ENCODE results near the gene EPN2. TPM values are rescaled to one million over a fixed set of nuclear protein-coding genes. Genes with fewer than 3 reads are reported as not detected.
A peak's percentile ranks its signal among the peaks of the same experiment; 100 is the strongest.

The EPN2 gene
- total and polyA plus RNA-seq, 2 experiments from 2014 or later = 34.0 to 149 TPM

- Histone ChIP-seq H3F3A (replicated peaks; ENCODE audit: low read depth) (no peaks in the 10 kb centered on the region), H2AFZ (no peak overlapping the region), H3K27ac (ENCODE audit: low read depth) (no peak overlapping the region), H3K27me3 (ENCODE audit: insufficient read depth) (no peaks in the 10 kb centered on the region), H3K4me2 (no peak overlapping the region), H4K20me1 (replicated peaks; ENCODE audit: insufficient read depth) (no peaks in the 10 kb centered on the region; the same call in 1 of the 2 replicates), H3K9me2 (ENCODE audit: insufficient read depth) (no peaks in the 10 kb centered on the region), H3K4me3 (no peak overlapping the region), H3K4me1 (ENCODE audit: insufficient read depth) (no peaks in the 10 kb centered on the region), H3K79me2 (replicated peaks; ENCODE audit: insufficient read depth) (no peaks in the 10 kb centered on the region), H3K36me3 (ENCODE audit: insufficient read depth) (no peaks in the 10 kb centered on the region; the same call in 1 of the 2 replicates)
- peak overlapping the region; percentile 27; the same call in 1 of the 2 replicates for H3K27ac Mint-ChIP-seq
- DNase-seq (ENCODE audit: low spot score) (no peak), ATAC-seq (no peak)
- no peak overlapping the region for H3K4me3 Mint-ChIP-seq
- peaks cover 5% of the 10 kb centered on the region for H3K27me3 Mint-ChIP-seq (ENCODE audit: insufficient read depth, low read depth, poor library complexity)
- H3K4me1 Mint-ChIP-seq = peaks cover 8% of the 10 kb centered on the region; the same call in 2 of the 3 replicates
- TF ChIP-seq ETS1 (IDR thresholded peaks at IDR 0.05) (no peak), ZNF331 (CRISPR knock-in tag; IDR thresholded peaks at IDR 0.05; ENCODE audit: low read depth) (no peak), POLR2AphosphoS5 (IDR thresholded peaks at IDR 0.05; ENCODE audit: low read depth) (no peak), JUNB (IDR thresholded peaks at IDR 0.05; ENCODE audit: unreplicated experiment) (no peak), EZH2 (IDR thresholded peaks at IDR 0.05; ENCODE audit: low read depth, unreplicated experiment) (no peak), NANOG (IDR thresholded peaks at IDR 0.05; ENCODE audit: borderline replicate concordance) (no peak), ZNF114 (CRISPR knock-in tag; IDR thresholded peaks at IDR 0.05) (no peak), STAT1 (IDR thresholded peaks at IDR 0.05; ENCODE audit: unreplicated experiment) (no peak), CREB1 (CRISPR knock-in tag; IDR thresholded peaks at IDR 0.05; ENCODE audit: low read depth) (no peak), EZH2phosphoT487 (IDR thresholded peaks at IDR 0.05; ENCODE audit: unreplicated experiment) (no peak)
- TF ChIP-seq, protein P1, sequence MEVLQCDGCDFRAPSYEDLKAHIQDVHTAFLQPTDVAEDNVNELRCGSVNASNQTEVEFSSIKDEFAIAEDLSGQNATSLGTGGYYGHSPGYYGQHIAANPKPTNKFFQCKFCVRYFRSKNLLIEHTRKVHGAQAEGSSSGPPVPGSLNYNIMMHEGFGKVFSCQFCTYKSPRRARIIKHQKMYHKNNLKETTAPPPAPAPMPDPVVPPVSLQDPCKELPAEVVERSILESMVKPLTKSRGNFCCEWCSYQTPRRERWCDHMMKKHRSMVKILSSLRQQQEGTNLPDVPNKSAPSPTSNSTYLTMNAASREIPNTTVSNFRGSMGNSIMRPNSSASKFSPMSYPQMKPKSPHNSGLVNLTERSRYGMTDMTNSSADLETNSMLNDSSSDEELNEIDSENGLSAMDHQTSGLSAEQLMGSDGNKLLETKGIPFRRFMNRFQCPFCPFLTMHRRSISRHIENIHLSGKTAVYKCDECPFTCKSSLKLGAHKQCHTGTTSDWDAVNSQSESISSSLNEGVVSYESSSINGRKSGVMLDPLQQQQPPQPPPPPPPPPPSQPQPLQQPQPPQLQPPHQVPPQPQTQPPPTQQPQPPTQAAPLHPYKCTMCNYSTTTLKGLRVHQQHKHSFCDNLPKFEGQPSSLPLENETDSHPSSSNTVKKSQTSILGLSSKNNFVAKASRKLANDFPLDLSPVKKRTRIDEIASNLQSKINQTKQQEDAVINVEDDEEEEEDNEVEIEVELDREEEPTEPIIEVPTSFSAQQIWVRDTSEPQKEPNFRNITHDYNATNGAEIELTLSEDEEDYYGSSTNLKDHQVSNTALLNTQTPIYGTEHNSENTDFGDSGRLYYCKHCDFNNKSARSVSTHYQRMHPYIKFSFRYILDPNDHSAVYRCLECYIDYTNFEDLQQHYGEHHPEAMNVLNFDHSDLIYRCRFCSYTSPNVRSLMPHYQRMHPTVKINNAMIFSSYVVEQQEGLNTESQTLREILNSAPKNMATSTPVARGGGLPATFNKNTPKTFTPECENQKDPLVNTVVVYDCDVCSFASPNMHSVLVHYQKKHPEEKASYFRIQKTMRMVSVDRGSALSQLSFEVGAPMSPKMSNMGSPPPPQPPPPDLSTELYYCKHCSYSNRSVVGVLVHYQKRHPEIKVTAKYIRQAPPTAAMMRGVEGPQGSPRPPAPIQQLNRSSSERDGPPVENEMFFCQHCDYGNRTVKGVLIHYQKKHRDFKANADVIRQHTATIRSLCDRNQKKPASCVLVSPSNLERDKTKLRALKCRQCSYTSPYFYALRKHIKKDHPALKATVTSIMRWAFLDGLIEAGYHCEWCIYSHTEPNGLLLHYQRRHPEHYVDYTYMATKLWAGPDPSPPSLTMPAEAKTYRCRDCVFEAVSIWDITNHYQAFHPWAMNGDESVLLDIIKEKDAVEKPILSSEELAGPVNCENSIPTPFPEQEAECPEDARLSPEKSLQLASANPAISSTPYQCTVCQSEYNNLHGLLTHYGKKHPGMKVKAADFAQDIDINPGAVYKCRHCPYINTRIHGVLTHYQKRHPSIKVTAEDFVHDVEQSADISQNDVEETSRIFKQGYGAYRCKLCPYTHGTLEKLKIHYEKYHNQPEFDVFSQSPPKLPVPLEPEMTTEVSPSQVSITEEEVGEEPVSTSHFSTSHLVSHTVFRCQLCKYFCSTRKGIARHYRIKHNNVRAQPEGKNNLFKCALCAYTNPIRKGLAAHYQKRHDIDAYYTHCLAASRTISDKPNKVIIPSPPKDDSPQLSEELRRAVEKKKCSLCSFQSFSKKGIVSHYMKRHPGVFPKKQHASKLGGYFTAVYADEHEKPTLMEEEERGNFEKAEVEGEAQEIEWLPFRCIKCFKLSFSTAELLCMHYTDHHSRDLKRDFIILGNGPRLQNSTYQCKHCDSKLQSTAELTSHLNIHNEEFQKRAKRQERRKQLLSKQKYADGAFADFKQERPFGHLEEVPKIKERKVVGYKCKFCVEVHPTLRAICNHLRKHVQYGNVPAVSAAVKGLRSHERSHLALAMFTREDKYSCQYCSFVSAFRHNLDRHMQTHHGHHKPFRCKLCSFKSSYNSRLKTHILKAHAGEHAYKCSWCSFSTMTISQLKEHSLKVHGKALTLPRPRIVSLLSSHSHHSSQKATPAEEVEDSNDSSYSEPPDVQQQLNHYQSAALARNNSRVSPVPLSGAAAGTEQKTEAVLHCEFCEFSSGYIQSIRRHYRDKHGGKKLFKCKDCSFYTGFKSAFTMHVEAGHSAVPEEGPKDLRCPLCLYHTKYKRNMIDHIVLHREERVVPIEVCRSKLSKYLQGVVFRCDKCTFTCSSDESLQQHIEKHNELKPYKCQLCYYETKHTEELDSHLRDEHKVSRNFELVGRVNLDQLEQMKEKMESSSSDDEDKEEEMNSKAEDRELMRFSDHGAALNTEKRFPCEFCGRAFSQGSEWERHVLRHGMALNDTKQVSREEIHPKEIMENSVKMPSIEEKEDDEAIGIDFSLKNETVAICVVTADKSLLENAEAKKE (CRISPR knock-in tag; IDR thresholded peaks at IDR 0.05) = no peak
- TF ChIP-seq, protein P2, sequence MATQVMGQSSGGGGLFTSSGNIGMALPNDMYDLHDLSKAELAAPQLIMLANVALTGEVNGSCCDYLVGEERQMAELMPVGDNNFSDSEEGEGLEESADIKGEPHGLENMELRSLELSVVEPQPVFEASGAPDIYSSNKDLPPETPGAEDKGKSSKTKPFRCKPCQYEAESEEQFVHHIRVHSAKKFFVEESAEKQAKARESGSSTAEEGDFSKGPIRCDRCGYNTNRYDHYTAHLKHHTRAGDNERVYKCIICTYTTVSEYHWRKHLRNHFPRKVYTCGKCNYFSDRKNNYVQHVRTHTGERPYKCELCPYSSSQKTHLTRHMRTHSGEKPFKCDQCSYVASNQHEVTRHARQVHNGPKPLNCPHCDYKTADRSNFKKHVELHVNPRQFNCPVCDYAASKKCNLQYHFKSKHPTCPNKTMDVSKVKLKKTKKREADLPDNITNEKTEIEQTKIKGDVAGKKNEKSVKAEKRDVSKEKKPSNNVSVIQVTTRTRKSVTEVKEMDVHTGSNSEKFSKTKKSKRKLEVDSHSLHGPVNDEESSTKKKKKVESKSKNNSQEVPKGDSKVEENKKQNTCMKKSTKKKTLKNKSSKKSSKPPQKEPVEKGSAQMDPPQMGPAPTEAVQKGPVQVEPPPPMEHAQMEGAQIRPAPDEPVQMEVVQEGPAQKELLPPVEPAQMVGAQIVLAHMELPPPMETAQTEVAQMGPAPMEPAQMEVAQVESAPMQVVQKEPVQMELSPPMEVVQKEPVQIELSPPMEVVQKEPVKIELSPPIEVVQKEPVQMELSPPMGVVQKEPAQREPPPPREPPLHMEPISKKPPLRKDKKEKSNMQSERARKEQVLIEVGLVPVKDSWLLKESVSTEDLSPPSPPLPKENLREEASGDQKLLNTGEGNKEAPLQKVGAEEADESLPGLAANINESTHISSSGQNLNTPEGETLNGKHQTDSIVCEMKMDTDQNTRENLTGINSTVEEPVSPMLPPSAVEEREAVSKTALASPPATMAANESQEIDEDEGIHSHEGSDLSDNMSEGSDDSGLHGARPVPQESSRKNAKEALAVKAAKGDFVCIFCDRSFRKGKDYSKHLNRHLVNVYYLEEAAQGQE (IDR thresholded peaks at IDR 0.05; ENCODE audit: unreplicated experiment) = no peak
- TF ChIP-seq, protein P3, sequence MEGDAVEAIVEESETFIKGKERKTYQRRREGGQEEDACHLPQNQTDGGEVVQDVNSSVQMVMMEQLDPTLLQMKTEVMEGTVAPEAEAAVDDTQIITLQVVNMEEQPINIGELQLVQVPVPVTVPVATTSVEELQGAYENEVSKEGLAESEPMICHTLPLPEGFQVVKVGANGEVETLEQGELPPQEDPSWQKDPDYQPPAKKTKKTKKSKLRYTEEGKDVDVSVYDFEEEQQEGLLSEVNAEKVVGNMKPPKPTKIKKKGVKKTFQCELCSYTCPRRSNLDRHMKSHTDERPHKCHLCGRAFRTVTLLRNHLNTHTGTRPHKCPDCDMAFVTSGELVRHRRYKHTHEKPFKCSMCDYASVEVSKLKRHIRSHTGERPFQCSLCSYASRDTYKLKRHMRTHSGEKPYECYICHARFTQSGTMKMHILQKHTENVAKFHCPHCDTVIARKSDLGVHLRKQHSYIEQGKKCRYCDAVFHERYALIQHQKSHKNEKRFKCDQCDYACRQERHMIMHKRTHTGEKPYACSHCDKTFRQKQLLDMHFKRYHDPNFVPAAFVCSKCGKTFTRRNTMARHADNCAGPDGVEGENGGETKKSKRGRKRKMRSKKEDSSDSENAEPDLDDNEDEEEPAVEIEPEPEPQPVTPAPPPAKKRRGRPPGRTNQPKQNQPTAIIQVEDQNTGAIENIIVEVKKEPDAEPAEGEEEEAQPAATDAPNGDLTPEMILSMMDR (conservative IDR thresholded peaks at IDR 0.05; ENCODE audit: low read depth in 2 of 2) = no peak
- H3K36me3 Mint-ChIP-seq (ENCODE audit: low read depth) = peaks cover 29% of the 10 kb centered on the region
- H3K9me3 Mint-ChIP-seq = peaks cover 19% of the 10 kb centered on the region
Measured at GRCh38 chr17:19329136-19329535, 92.0 kb downstream of the EPN2 start.
